Measurements from ENCODE around the gene CASQ2.

- TF ChIP-seq CTCF (IDR thresholded peaks at IDR 0.05) = no peak
- TF ChIP-seq POLR2A (IDR thresholded peaks at IDR 0.05) = no peak
- no peak for TF ChIP-seq POLR2AphosphoS5 (IDR thresholded peaks at IDR 0.05)
Measured at GRCh38 chr1:115658646-115659045, 109.9 kb downstream of the CASQ2 start.

Data from transverse colon (tissue), 4 donors.